Keratinocyte (primary cell): Measurements from ENCODE around the gene CLEC16A.

Experiments used
- CTCF ChIP-seq, 3 experiments: IDR thresholded peaks in 1 of 3; conservative IDR thresholded peaks in 1 of 3; optimal IDR thresholded peaks in 1 of 3; 2 replicates in 2 of 3; 3 replicates in 1 of 3; pipeline versions ENCODE3 to v1.5.1; 2011; ENCODE audit warnings: low read length in 3 of 3, mild to moderate bottlenecking in 3 of 3, moderate library complexity in 2 of 3, control low read depth in 1 of 3, inconsistent platforms in 1 of 3; ENCODE audit not compliant: insufficient read depth in 2 of 3; ENCODE audit errors: extremely low read depth in 1 of 3
- EZH2 ChIP-seq: IDR thresholded peaks from one replicate; pipeline ENCODE4 v1.6.1; 2012; ENCODE audit warnings: inconsistent platforms, mild to moderate bottlenecking, low read length, moderate library complexity

DNA sequence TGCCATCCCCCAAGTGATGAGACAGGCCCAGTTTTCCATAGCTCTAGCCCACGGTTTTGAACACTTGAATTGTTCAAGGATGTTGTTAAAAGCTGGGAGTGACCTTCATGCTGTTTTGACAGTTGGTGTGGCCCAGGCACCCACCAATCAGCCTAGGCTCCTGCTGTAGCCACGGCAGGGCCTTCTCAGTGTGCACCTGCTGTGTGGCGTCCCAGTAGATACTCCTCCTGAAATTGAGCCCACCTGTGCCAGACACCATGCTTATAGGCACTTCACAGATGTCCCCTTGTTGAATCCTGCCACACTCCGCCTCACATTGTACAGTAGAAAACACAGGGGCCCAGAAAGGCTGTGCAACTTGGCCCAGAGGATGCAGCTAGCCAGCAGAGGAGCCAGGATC is 225.3 kb downstream of the CLEC16A start:
- TF ChIP-seq CTCF (optimal IDR thresholded peaks at IDR 0.05 in 1 of 3, IDR thresholded peaks at IDR 0.05 in 1 of 3, conservative IDR thresholded peaks at IDR 0.05 in 1 of 3; ENCODE audit: extremely low read depth in 1 of 3, insufficient read depth in 2 of 3, low read length in 3 of 3) (no peak), EZH2 (no peak)
